ENCODE results near the gene SKAP1.
"Not testable (repeated sequence)": the region's sequence is repeated elsewhere in the genome, so short reads cannot be mapped to it uniquely, and the experiment has no call there.

The SKAP1 gene

GRCh38 chr17:48412841-48413240 is 17.2 kb downstream of the SKAP1 start:
- DNase-seq (ENCODE audit: low read depth): no peak

- peak; percentile 18 for DNase-seq (ENCODE audit: low read depth)
Measured at GRCh38 chr17:48410821-48411220, 19.2 kb downstream of the SKAP1 start.

- no peak for DNase-seq (ENCODE audit: low read depth)
Measured at GRCh38 chr17:48409607-48410006, 20.4 kb downstream of the SKAP1 start.

GRCh38 chr17:48406936-48407567 is 23.0 kb downstream of the SKAP1 start:
- DNase-seq (ENCODE audit: low read depth): no peak

GRCh38 chr17:48394821-48395220 is 35.2 kb downstream of the SKAP1 start:
- DNase-seq (ENCODE audit: low read depth): no peak

GRCh38 chr17:48393283-48393682 is 36.7 kb downstream of the SKAP1 start:
- no peak for DNase-seq (ENCODE audit: low read depth)

- DNase-seq (ENCODE audit: low read depth): no peak
Measured at GRCh38 chr17:48392857-48393256, 37.2 kb downstream of the SKAP1 start.

- DNase-seq (ENCODE audit: low read depth): no peak
Measured at GRCh38 chr17:48391444-48391843, 38.6 kb downstream of the SKAP1 start.

- DNase-seq (ENCODE audit: low read depth): no peak
Measured at GRCh38 chr17:48389903-48390302, 40.1 kb downstream of the SKAP1 start.

GRCh38 chr17:48388955-48389743 is 40.9 kb downstream of the SKAP1 start:
- DNase-seq (ENCODE audit: low read depth): no peak

- DNase-seq (ENCODE audit: low read depth): no peak
Measured at GRCh38 chr17:48386826-48387225, 43.2 kb downstream of the SKAP1 start.

- DNase-seq (ENCODE audit: low read depth): no peak
Measured at GRCh38 chr17:48385319-48385718, 44.7 kb downstream of the SKAP1 start.

GRCh38 chr17:48384164-48384563 is 45.9 kb downstream of the SKAP1 start:
- no peak for DNase-seq (ENCODE audit: low read depth)

GRCh38 chr17:48382989-48383388 is 47.0 kb downstream of the SKAP1 start:
- peak; percentile 31 for DNase-seq (ENCODE audit: low read depth)

GRCh38 chr17:48378708-48379392 is 51.2 kb downstream of the SKAP1 start:
- DNase-seq (ENCODE audit: low read depth): no peak

- DNase-seq (ENCODE audit: low read depth): no peak
Measured at GRCh38 chr17:48378238-48378637, 51.8 kb downstream of the SKAP1 start.

- DNase-seq (ENCODE audit: low read depth): no peak
Measured at GRCh38 chr17:48376682-48377325, 53.2 kb downstream of the SKAP1 start.

GRCh38 chr17:48375356-48375755 is 54.7 kb downstream of the SKAP1 start:
- DNase-seq (ENCODE audit: low read depth): peak; percentile 44

GRCh38 chr17:48374650-48375230 is 55.3 kb downstream of the SKAP1 start:
- peak; percentile 42 for DNase-seq (ENCODE audit: low read depth)

GRCh38 chr17:48373883-48374282 is 56.1 kb downstream of the SKAP1 start:
- no peak for DNase-seq (ENCODE audit: low read depth)

GRCh38 chr17:48373130-48373830 is 56.7 kb downstream of the SKAP1 start:
- DNase-seq (ENCODE audit: low read depth): no peak

- not testable (repeated sequence) for DNase-seq (ENCODE audit: low read depth)
Measured at GRCh38 chr17:48368967-48369366, 61.0 kb downstream of the SKAP1 start.

Data from ELR (cell line).